ENCODE measurements around the gene PAX8.
"Not testable (repeated sequence)": the region's sequence is repeated elsewhere in the genome, so short reads cannot be mapped to it uniquely, and the experiment has no call there.

DNA sequence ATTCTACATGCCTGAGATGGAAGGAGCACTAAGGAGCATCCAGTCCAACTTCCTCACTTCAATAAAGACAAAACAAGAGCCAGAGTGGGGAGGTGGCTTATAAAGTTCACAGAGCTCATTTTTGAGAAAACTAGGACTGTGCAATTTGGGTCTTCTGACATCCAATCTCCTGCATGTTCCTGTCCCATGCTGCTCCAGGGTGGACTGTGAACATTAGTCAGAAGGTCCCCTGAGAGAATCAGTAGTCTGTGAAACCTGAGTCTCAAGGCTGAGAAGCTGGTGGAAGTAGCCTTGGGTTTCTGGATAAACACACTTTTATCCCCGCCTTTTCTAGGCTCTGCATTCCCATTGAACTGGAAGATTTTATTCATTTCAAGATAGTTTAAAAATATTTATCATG, 33.1 kb upstream of the PAX8 start:
- not testable (repeated sequence) for TF ChIP-seq EZH2phosphoT487 (IDR thresholded peaks at IDR 0.05; ENCODE audit: insufficient read depth, low read depth); EZH2 (IDR thresholded peaks at IDR 0.05; ENCODE audit: insufficient read depth, poor library complexity, severe bottlenecking)

All from GM23248 (cell line).